ENCODE data around the gene MLANA.

Gene MLANA

GRCh38 chr9:5908918-5909317, 18.2 kb downstream of the MLANA start:
- DNase-seq: no peak

- no peak for DNase-seq
Observed at GRCh38 chr9:5909976-5910375, 19.3 kb downstream of the MLANA start.

GRCh38 chr9:5910413-5911057, 19.8 kb downstream of the MLANA start:
- peak; percentile 18 for DNase-seq

GRCh38 chr9:5915438-5915837, 24.7 kb downstream of the MLANA start:
- DNase-seq: no peak

GRCh38 chr9:5917273-5917672, 26.6 kb downstream of the MLANA start:
- no peak for DNase-seq

- DNase-seq: no peak
Observed at GRCh38 chr9:5917888-5918287, 27.2 kb downstream of the MLANA start.

- no peak for DNase-seq
Observed at GRCh38 chr9:5918460-5918859, 27.8 kb downstream of the MLANA start.

- no peak for DNase-seq
Observed at GRCh38 chr9:5920860-5921328, 30.2 kb downstream of the MLANA start.

- DNase-seq: peak; percentile 6
Observed at GRCh38 chr9:5922192-5922591, 31.5 kb downstream of the MLANA start.

GRCh38 chr9:5931657-5932056, 41.0 kb downstream of the MLANA start:
- DNase-seq: no peak

GRCh38 chr9:5938449-5938848, 47.8 kb downstream of the MLANA start:
- DNase-seq: no peak

GRCh38 chr9:5939530-5939929, 48.8 kb downstream of the MLANA start:
- DNase-seq: no peak

- DNase-seq: no peak
Observed at GRCh38 chr9:5941214-5941613, 50.5 kb downstream of the MLANA start.

- no peak for DNase-seq
Observed at GRCh38 chr9:5945112-5945511, 54.4 kb downstream of the MLANA start.

- no peak for DNase-seq
Observed at GRCh38 chr9:5947912-5948311, 57.2 kb downstream of the MLANA start.

GRCh38 chr9:5949103-5949699, 58.5 kb downstream of the MLANA start:
- DNase-seq: no peak

GRCh38 chr9:5950261-5950660, 59.6 kb downstream of the MLANA start:
- DNase-seq: no peak

GRCh38 chr9:5951686-5952211, 61.1 kb downstream of the MLANA start:
- DNase-seq: no peak

GRCh38 chr9:5953743-5954707, 63.3 kb downstream of the MLANA start:
- no peak for DNase-seq

GRCh38 chr9:5957166-5957565, 66.5 kb downstream of the MLANA start:
- DNase-seq: no peak

- no peak for DNase-seq
Observed at GRCh38 chr9:5958273-5958672, 67.6 kb downstream of the MLANA start.
